Smooth muscle cell (in vitro differentiated cells): Measurements from ENCODE around the gene ACAT2. TPM values are rescaled to one million over a fixed set of nuclear protein-coding genes. Genes with fewer than 3 reads are reported as not detected.

Experiments
- DNase-seq: peaks from one replicate; lab custom pipeline; 2025; ENCODE audit not compliant: unreplicated experiment; lab: John Stamatoyannopoulos, UW
- H2AFZ ChIP-seq: fragments of 200-600 bp; sonication (generic); 2 replicates; pipeline ENCODE4 v1.6.0; 2016; ENCODE audit warnings: antibody characterized with exemption, low read depth, mild to moderate bottlenecking
- H3F3A ChIP-seq: fragments of 200-600 bp; sonication (generic); 2 replicates; pipeline ENCODE4 v1.6.0; 2017; ENCODE audit warnings: antibody characterized with exemption, low read depth
- H3K27ac ChIP-seq: fragments of 200-600 bp; sonication (generic); 2 replicates; pipeline ENCODE4 v1.5.1; 2016; ENCODE audit warnings: low read depth, mild to moderate bottlenecking
- H3K27me3 ChIP-seq: fragments of 200-600 bp; sonication (generic); 2 replicates; pipeline ENCODE4 v1.6.1; 2016; ENCODE audit warnings: low read depth, mild to moderate bottlenecking
- H3K36me3 ChIP-seq: fragments of 200-600 bp; sonication (generic); 2 replicates; pipeline ENCODE4 v1.5.1; 2016; ENCODE audit warnings: low read depth
- H3K4me1 ChIP-seq: fragments of 200-600 bp; sonication (generic); 2 replicates; pipeline ENCODE4 v1.5.1; 2016; ENCODE audit warnings: low read depth
- H3K4me2 ChIP-seq: fragments of 200-600 bp; sonication (generic); 2 replicates; pipeline ENCODE4 v1.6.0; 2016; ENCODE audit warnings: mild to moderate bottlenecking
- H3K4me3 ChIP-seq: fragments of 200-600 bp; sonication (generic); 2 replicates; pipeline ENCODE4 v1.5.1; 2016; ENCODE audit warnings: mild to moderate bottlenecking
- H3K79me2 ChIP-seq: fragments of 200-600 bp; sonication (generic); 2 replicates; pipeline ENCODE4 v1.6.0; 2016; ENCODE audit warnings: low read depth, mild to moderate bottlenecking
- H3K9ac ChIP-seq: fragments of 200-600 bp; sonication (generic); 2 replicates; pipeline ENCODE4 v1.6.0; 2016; ENCODE audit warnings: low read depth
- H3K9me3 ChIP-seq: fragments of 200-600 bp; sonication (generic); replicated peaks from 2 replicates; pipeline ENCODE4 v1.5.1; 2016; ENCODE audit warnings: low read depth
- H4K20me1 ChIP-seq: fragments of 200-600 bp; sonication (generic); 2 replicates; pipeline ENCODE4 v1.6.0; 2016; ENCODE audit warnings: low read depth
- WGBS: methylation state at CpG from one replicate; pipeline ENCODE4 v1.1.7; 2016; ENCODE audit warnings: low lambda C conversion rate; 5-methylcytosine and 5-hydroxymethylcytosine counted together
- polyA plus RNA-seq: library from polyadenylated mRNA; unstranded; fragments of >200 nt; fragmentation: Nextera tagmentation; extraction: Ambion mirVana; gene quantifications from 2 replicates; pipeline ENCODE4 v1.2.1, GENCODE V29; 2016
- total RNA-seq: library from RNA; depleted of rRNA; stranded (reverse); fragments of >200 nt; gene quantifications from 2 replicates; pipeline ENCODE4 v1.2.3, GENCODE V29; 2014
- TF ChIP-seq, protein P1 (sequence below): fragments of 200-600 bp; sonication (generic); IDR thresholded peaks from 2 replicates; pipeline ENCODE4 v1.5.1; 2017; ENCODE audit warnings: borderline replicate concordance, mild to moderate bottlenecking, antibody characterized with exemption; ENCODE audit not compliant: insufficient read depth, poor library complexity, severe bottlenecking

Gene ACAT2
- total and polyA plus RNA-seq, 2 experiments from 2014 or later = 21.5 to 82.5 TPM

DNA sequence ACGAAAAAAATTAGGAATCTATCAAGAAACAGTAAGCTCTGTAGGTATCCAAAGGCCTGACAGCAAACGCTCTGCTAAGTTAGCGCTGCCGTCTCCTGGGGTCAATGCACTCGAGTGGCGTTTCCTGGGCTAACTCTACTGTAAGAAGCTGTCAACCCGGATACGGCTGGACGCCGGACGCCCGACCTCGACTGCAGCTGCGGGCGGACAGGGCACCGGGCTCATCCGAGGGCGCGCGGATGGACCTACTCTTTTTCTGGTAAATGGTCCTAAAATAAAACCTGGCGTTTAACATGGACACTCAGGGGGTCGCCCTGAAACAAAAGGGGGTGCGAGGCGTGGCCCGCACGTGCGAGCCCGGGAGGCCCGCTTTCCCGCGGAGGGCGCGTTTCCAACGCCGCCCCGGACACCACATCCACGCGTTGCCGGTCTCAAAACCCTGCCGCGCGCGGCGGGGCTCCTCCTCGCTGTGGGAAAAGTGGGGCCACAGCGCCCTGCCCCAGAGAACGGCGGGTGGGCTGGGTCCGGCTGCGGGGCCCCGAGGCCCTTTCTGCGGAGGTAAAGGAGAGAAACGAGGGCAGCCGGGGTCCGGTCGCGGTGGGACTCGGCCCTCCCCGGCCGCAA is 27.0 kb downstream of the ACAT2 start:
- peak overlapping the region; percentile 66 for H3K4me3 ChIP-seq

DNA sequence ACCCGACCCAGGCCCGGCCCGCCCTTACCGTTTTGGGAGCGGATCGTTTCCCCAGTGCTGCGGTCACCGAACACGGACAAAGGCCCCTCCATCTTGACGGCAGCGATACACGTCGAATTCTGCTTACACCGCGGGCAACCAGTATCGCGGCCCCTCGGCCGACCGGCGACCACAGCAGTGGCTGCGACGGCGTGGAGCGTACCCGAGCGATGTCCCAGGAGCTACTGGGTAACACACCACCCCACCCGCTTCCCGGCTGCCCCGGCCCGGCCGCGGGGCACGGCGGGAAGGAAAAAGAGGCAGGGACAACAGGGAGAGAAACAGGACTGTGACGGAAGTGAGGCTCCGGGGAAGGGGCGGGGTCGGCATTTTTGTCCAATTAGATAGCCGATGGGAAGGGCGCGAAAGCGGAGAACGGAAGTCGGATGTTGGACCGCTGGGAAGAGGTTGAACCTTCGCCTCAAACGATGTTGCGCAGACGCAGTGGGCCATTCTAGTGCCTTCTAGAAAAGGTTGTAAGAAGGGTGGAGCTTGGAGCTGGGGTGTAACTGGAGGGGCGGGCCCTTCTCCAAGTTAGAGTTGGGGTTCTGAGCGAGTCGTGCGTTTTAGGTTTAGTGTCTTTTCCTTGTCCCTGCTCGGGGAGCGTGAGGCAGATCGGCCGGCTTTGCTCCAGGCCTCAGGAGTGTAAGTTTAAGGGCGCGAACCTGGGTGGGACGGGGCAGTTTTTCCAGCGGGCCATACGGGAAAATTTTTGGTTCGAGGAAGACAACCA is 27.7 kb downstream of the ACAT2 start, which contains the start of gene TCP1:
TCP1 (minus strand) TSS at position 226 of the 772 bp plus-strand sequence; CDS start at position 92, 134 bp downstream.
- WGBS = under 1% methylated on average over 60 of the region's 64 CpGs
- peak within 1 kb of the TSS; percentile 80 for H3K27ac ChIP-seq
- TF ChIP-seq, protein P1, sequence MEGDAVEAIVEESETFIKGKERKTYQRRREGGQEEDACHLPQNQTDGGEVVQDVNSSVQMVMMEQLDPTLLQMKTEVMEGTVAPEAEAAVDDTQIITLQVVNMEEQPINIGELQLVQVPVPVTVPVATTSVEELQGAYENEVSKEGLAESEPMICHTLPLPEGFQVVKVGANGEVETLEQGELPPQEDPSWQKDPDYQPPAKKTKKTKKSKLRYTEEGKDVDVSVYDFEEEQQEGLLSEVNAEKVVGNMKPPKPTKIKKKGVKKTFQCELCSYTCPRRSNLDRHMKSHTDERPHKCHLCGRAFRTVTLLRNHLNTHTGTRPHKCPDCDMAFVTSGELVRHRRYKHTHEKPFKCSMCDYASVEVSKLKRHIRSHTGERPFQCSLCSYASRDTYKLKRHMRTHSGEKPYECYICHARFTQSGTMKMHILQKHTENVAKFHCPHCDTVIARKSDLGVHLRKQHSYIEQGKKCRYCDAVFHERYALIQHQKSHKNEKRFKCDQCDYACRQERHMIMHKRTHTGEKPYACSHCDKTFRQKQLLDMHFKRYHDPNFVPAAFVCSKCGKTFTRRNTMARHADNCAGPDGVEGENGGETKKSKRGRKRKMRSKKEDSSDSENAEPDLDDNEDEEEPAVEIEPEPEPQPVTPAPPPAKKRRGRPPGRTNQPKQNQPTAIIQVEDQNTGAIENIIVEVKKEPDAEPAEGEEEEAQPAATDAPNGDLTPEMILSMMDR = no peak
- H3K4me3 ChIP-seq = peak within 1 kb of the TSS; percentile 66
- H3K36me3 ChIP-seq = peaks cover 14% of the 10 kb centered on the region
- peaks cover 82% of the 10 kb centered on the region for H3K79me2 ChIP-seq
- DNase-seq = peak; percentile 95
- peaks cover 31% of the 10 kb centered on the region for H3K4me1 ChIP-seq
- H4K20me1 ChIP-seq = peaks cover 51% of the 10 kb centered on the region
- H3F3A ChIP-seq = peaks cover 5% of the 10 kb centered on the region
- H2AFZ ChIP-seq = peak within 1 kb of the TSS; percentile 90
- H3K4me2 ChIP-seq = peak within 1 kb of the TSS; percentile 98
- peak within 1 kb of the TSS; percentile 95 for H3K9ac ChIP-seq
- H3K9me3 ChIP-seq = no peaks in the 10 kb centered on the region
- H3K27me3 ChIP-seq = no peaks in the 10 kb centered on the region

More for the DNA sequence above, 27.0 kb downstream of the ACAT2 start:
- Histone ChIP-seq H3K27me3 (no peaks in the 10 kb centered on the region), H3K9ac (peak overlapping the region; percentile 95), H3F3A (peaks cover 6% of the 10 kb centered on the region), H2AFZ (peak overlapping the region; percentile 30), H3K79me2 (peaks cover 86% of the 10 kb centered on the region), H3K27ac (peak overlapping the region; percentile 71), H3K4me2 (peak overlapping the region; percentile 98), H4K20me1 (peaks cover 50% of the 10 kb centered on the region), H3K9me3 (no peaks in the 10 kb centered on the region), H3K36me3 (peaks cover 16% of the 10 kb centered on the region), H3K4me1 (peaks cover 31% of the 10 kb centered on the region)
- TF ChIP-seq, protein P1 = no peak
- DNase-seq = no peak
- under 1% methylated on average over 49 of the region's 60 CpGs for WGBS

DNA sequence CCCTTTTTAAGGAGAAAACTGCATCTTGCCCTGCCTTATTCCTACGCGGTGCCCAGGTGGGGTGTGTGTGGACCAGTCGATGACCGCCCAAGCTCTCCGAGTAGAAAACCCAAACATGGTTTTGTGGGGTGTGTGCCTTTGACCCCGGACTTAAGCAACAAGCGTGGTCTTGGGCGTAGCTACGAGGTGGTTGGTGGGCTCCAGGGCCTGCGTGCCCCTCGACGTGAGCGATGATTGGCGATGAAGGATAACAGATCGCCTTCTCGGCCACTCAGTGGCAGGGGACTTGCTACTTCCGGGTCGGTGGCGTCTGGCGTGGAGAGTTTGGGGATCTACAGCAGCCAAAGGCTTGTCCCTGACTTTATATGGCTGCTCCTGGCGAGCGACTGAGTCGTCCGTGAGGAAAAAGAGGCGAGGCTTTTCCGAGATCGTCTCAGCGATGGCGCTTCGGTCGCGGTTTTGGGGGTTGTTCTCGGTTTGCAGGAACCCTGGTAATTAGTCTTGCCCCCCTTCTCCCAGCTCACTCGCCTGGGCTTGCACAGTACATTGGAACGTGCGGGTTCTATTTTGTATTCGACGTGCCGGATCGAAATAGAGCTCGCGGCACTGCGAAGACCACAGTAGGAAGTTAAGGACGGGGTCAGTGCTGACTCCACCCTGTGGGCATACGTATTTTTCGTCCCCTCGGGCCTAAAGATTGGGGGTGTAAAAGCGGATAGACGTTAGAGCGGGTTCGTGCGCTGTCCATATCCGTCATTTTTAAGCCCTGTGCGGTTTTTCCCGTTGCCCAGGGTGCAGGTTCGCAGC is 28.5 kb downstream of the ACAT2 start, which contains the start of gene MRPL18:
MRPL18 (plus strand) TSS at position 319 of the 807 bp plus-strand sequence; CDS start at position 440, 121 bp downstream.
- H3K4me2 ChIP-seq = peak within 1 kb of the TSS; percentile 98
- peak within 1 kb of the TSS; percentile 90 for H2AFZ ChIP-seq
- WGBS = under 1% methylated on average over 56 of the region's 56 CpGs
- H3K4me1 ChIP-seq = peaks cover 31% of the 10 kb centered on the region
- DNase-seq = peak; percentile 81
- H3K4me3 ChIP-seq = peak within 1 kb of the TSS; percentile 66
- H3K36me3 ChIP-seq = peaks cover 6% of the 10 kb centered on the region
- H3K9ac ChIP-seq = peak within 1 kb of the TSS; percentile 95
- H3K27ac ChIP-seq = peak within 1 kb of the TSS; percentile 80
- H3K79me2 ChIP-seq = peaks cover 74% of the 10 kb centered on the region
- no peaks in the 10 kb centered on the region for H3K9me3 ChIP-seq
- H3F3A ChIP-seq = no peaks in the 10 kb centered on the region
- H3K27me3 ChIP-seq = no peaks in the 10 kb centered on the region
- TF ChIP-seq, protein P1 = no peak
- H4K20me1 ChIP-seq = peaks cover 44% of the 10 kb centered on the region
